Naive thymus-derived CD4-positive, alpha-beta T cell (primary cell): ENCODE measurements around the gene ODAD3. TPM values are rescaled to one million over a fixed set of nuclear protein-coding genes. Genes with fewer than 3 reads are reported as not detected.
A peak's percentile ranks its signal among the peaks of the same experiment; 100 is the strongest.

Experiments used
- ATAC-seq: fragments of 150-1000 bp; cut with Tn5 transposase; 2 replicates; pipeline ENCODE4 v1.10.0; 2021; ENCODE audit warnings: mild to moderate bottlenecking, moderate library complexity
- CTCF ChIA-PET: fragments of 350-600 bp; sonication (Branson Sonifier 250); formaldehyde crosslinking; loops from one replicate; lab custom pipeline; 2021; ENCODE audit warnings: antibody characterized with exemption; lab: Charles Lee
- POLR2A ChIA-PET: fragments of 350-600 bp; sonication (Branson Sonifier 250); formaldehyde crosslinking; loops from one replicate; lab custom pipeline; 2021; ENCODE audit warnings: antibody characterized with exemption, inconsistent platforms; lab: Charles Lee
- DNase-seq, 9 donors: peaks; one replicate each; pipeline versions ENCODE4 v3.0.0 to v3.0.0-alpha.2; 2020 to 2022; ENCODE audit warnings: mixed read lengths in 1 of 9
- H3K27ac ChIP-seq: one replicate; pipeline ENCODE4 v1.7.0; 2013; ENCODE audit warnings: mild to moderate bottlenecking, low read depth, low read length, moderate library complexity
- H3K27me3 ChIP-seq, 2 donors: one replicate each; pipeline ENCODE4 v1.7.0; 2013; ENCODE audit warnings: low read length in 2 of 2, mild to moderate bottlenecking in 2 of 2, moderate library complexity in 2 of 2; ENCODE audit not compliant: control insufficient read depth in 2 of 2, insufficient read depth in 2 of 2
- H3K36me3 ChIP-seq, 3 experiments: 1 replicate in 2 of 3; 2 replicates in 1 of 3; pipeline ENCODE4 v1.7.0; 2013; ENCODE audit warnings: low read length in 3 of 3, mild to moderate bottlenecking in 3 of 3, moderate library complexity in 1 of 3; ENCODE audit not compliant: insufficient read depth in 3 of 3, control insufficient read depth in 2 of 3
- H3K4me1 ChIP-seq, 2 donors: one replicate each; pipeline ENCODE4 v1.7.0; 2013; ENCODE audit warnings: low read length in 2 of 2, mild to moderate bottlenecking in 2 of 2, moderate library complexity in 1 of 2; ENCODE audit not compliant: control insufficient read depth in 2 of 2, insufficient read depth in 2 of 2
- H3K4me3 ChIP-seq: 2 replicates; pipeline ENCODE4 v1.7.0; 2013; ENCODE audit warnings: mild to moderate bottlenecking, low read length
- H3K9me3 ChIP-seq, 3 experiments: 1 replicate in 2 of 3; 2 replicates in 1 of 3; pipeline ENCODE4 v1.7.0; 2013; ENCODE audit warnings: low read length in 3 of 3; ENCODE audit not compliant: control insufficient read depth in 2 of 3
- H3K27ac Mint-ChIP-seq, 9 donors: one replicate each; pipeline ENCODE4 v1.8.0; 2020 to 2022; ENCODE audit warnings: mixed read lengths in 9 of 9, mild to moderate bottlenecking in 8 of 9, moderate library complexity in 5 of 9, inconsistent platforms in 2 of 9
- H3K27me3 Mint-ChIP-seq, 5 donors: one replicate each; pipeline ENCODE4 v1.8.0; 2021 to 2022; ENCODE audit warnings: mixed read lengths in 5 of 5, mild to moderate bottlenecking in 1 of 5
- H3K36me3 Mint-ChIP-seq, 5 donors: one replicate each; pipeline ENCODE4 v1.8.0; 2020 to 2022; ENCODE audit warnings: mixed read lengths in 5 of 5, mild to moderate bottlenecking in 3 of 5, inconsistent platforms in 1 of 5
- H3K4me1 Mint-ChIP-seq, 7 donors: one replicate each; pipeline ENCODE4 v1.8.0; 2020 to 2022; ENCODE audit warnings: mixed read lengths in 7 of 7, mild to moderate bottlenecking in 3 of 7, inconsistent platforms in 1 of 7
- H3K4me3 Mint-ChIP-seq, 10 donors: one replicate each; pipeline ENCODE4 v1.8.0; 2020 to 2022; ENCODE audit warnings: mild to moderate bottlenecking in 10 of 10, mixed read lengths in 10 of 10, moderate library complexity in 6 of 10, inconsistent platforms in 2 of 10
- H3K9me3 Mint-ChIP-seq, 11 donors: one replicate each; pipeline ENCODE4 v1.8.0; 2020 to 2022; ENCODE audit warnings: mixed read lengths in 11 of 11, mild to moderate bottlenecking in 4 of 11, inconsistent platforms in 1 of 11, moderate library complexity in 1 of 11
- intact Hi-C, 2 donors: fragments of 100-400 bp; cut with micrococcal nuclease; formaldehyde crosslinking; loops; one replicate each; pipeline ENCODE4 v1.15.1; 2023
- polyA plus RNA-seq, 2 donors: library from polyadenylated mRNA; unstranded; fragments of 300-500 nt; fragmentation: Illumina TruSeq; gene quantifications; one replicate each; pipeline ENCODE4 v1.2.3, GENCODE V29; 2021
- total RNA-seq, 6 experiments: library from RNA in 5 of 6; stranded (reverse) in 5 of 6; gene quantifications; 1 replicate in 5 of 6; 2 replicates in 1 of 6; pipeline ENCODE4 v1.2.3 and lab custom pipeline; 2021 to 2026

Gene ODAD3
- total and polyA plus RNA-seq, 7 experiments from 2014 or later = not detected

DNA sequence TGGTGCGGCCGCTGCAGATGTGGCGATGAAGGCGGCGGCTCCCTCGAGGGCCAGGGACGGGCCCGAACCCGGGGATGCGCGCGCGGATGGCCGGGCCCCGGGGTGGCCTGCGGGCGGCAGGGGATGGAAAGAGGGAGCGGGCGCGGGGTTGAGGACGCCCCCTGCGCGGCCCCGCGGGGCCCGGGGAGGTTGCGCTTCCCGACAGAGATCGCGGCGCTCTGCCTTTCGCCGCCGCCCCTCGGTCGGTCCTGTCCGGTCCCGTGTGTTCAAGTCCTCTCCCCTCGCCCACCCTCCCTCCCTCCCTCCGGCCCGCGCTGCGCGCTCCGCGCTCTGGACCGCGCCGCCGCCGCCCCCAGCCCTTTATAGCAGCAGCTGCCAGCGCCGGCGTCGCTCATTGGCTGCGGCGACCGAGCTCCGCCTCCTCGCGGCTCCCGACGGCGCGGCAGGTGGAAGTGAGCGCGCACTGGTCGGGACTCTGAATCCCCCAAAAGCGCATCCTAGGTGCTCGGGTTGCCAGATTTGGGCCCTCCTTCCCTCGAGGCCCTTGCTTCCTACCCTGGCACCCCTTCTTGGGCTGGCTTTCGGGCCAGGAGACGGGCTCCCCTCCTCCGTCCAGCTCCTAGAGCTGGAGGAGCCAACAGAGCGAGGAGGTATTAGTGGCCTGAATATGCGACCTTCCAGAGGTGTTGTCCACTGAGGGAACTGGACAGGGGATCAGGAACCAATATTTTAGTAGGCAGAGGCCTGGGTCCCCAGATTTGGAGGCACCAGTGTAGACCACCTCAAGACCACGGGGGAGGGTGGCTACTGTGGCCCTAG is 46.0 kb upstream of the ODAD3 start, which contains the start of gene ELAVL3:
ELAVL3 (minus strand) TSS at position 332 of the 819 bp plus-strand sequence. CDS start 438 bp downstream, outside the sequence.
- CTCF ChIA-PET = interaction anchor here (0.6 kb wide), 1 partner anchor 435 kb away, joined by 3 read pairs; no protein-coding TSS in a partner anchor

DNA sequence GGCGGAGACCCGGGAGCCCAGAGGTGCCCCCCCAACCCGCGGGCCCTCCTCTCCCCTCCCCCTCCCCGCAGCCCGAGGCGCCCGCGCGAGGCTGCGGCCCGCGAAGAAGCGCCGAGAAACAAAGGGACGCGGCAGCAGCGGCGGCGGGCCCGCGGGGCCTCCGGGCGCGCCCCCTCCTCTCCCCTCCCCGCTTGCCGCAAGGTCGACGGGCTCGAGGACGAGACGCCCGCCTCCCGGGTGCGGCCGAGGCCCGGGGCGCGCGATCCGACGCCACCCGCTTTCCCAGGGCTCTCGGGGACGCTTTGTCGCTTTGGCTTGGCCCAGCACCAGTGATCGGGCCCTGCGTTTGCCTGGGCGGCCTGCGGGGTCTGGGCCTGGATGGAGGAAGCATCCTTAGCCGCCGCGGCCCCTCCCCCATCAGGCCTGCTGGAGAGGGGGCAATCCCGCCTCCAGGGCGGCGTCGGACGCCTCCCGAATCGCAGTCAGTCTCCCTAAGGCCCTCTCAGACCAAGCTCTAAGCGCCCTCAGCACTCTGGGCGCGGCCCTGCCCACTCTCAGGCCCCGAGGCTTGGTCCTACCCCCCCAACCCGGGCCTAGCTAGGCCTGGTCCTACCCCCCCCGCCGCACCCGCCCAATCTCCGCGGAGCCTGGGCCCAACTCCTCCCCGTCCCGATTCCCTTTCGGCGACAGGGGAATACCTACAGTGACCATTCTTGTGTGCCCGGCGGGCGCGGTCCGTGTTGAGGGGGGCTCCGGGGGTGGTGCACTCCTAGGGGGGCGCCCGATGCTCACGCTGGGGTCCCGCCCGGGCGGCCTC is 45.2 kb upstream of the ODAD3 start:
- CTCF ChIA-PET = no interaction called here
- no peak overlapping the region for H3K27ac Mint-ChIP-seq
- peaks cover 0 to 4% (median 0%) of the 10 kb centered on the region in 3 experiments for H3K36me3 ChIP-seq
- H3K27me3 Mint-ChIP-seq = peaks cover 24 to 45% (median 31%) of the 10 kb centered on the region in 5 donors
- peaks cover 0 to 9% (median 5%) of the 10 kb centered on the region in 5 donors for H3K36me3 Mint-ChIP-seq
- POLR2A ChIA-PET = no interaction called here
- H3K4me1 ChIP-seq = peaks cover 15 to 20% of the 10 kb centered on the region in 2 donors
- no peak for DNase-seq
- no peak overlapping the region for H3K4me3 ChIP-seq
- peaks cover 8 to 17% of the 10 kb centered on the region in 2 donors for H3K27me3 ChIP-seq
- no peak overlapping the region for H3K27ac ChIP-seq
- no peaks in the 10 kb centered on the region for H3K9me3 ChIP-seq
- no peak overlapping the region for H3K4me3 Mint-ChIP-seq
- intact Hi-C loops = loop anchor here in 1 of 2 donors (5.0 kb wide), 2 partner anchors 188 to 323 kb away; partner anchors contain the start of gene SPC24
- no peaks in the 10 kb centered on the region for H3K9me3 Mint-ChIP-seq
- no peak for ATAC-seq
- peaks cover 12 to 22% (median 21%) of the 10 kb centered on the region in 7 donors for H3K4me1 Mint-ChIP-seq

More for the DNA sequence above, 46.0 kb upstream of the ODAD3 start, which contains the start of gene ELAVL3:
- ATAC-seq (no peak), DNase-seq (no peak)
- POLR2A ChIA-PET = interaction anchor here (1.2 kb wide), 1 partner anchor 48 kb away, joined by 3 read pairs; the partner anchor contains the start of gene ECSIT
- Mint-ChIP-seq H3K9me3 (no peaks in the 10 kb centered on the region), H3K27ac (peak within 1 kb of the TSS in 3 of 9 donors; percentile 19 to 78 (median 32)), H3K4me1 (peaks cover 12 to 24% (median 21%) of the 10 kb centered on the region in 7 donors), H3K4me3 (peak within 1 kb of the TSS; percentile 53 to 83 (median 70)), H3K36me3 (peaks cover 0 to 13% (median 11%) of the 10 kb centered on the region in 5 donors), H3K27me3 (peaks cover 25 to 45% (median 34%) of the 10 kb centered on the region in 5 donors)
- peaks cover 0 to 4% (median 0%) of the 10 kb centered on the region in 3 experiments for H3K36me3 ChIP-seq
- H3K9me3 ChIP-seq = no peaks in the 10 kb centered on the region
- no peak within 1 kb of the TSS for H3K27ac ChIP-seq
- H3K27me3 ChIP-seq = peaks cover 8 to 17% of the 10 kb centered on the region in 2 donors
- intact Hi-C loops = loop anchor here in 1 of 2 donors (5.0 kb wide), 2 partner anchors 189 to 324 kb away; partner anchors contain the start of gene SPC24
- peak within 1 kb of the TSS; percentile 19 for H3K4me3 ChIP-seq
- peaks cover 15 to 20% of the 10 kb centered on the region in 2 donors for H3K4me1 ChIP-seq

DNA sequence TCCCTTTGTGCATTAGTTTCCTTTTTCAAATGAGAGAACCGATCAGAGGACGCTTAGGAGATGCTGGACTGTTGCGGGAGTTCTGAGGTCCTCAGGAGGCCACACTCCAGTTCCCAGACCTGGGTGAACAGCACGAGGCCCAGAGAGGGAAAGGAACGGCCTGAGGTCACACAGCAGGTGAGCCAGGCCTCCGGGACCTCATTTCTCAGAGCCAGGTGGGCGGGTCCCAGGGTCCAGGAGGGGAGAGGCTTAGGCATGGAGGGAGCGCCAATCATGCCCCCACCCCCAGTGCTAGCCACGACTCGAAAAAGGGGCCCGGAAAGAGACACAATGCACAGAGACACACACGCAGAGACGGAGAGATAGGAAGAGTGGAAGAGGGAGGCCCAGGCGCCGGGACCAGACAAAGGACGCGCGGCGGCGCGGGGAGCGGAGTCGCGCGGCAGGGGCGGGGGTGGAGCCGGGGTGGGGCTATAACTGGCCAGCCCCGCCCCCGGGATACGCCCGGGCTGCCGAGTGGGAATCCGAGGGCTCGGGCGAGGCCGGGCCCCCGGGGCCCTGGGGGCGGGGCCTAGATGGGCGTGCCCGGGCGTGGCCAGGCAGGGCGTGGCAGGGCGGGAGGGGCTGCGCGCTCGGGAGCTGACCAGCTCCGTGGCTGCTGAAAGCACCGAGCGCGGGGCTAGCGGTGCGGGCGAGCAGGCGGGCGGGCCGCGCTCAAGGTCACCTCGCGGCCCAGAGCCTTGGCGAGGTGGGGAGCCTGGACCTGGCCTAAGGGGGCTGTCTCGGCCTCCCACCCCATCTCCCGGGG is 44.4 kb upstream of the ODAD3 start:
- peak in 2 of 9 donors; percentile 9 to 64 for DNase-seq
- H3K9me3 Mint-ChIP-seq = no peaks in the 10 kb centered on the region
- CTCF ChIA-PET = no interaction called here

DNA sequence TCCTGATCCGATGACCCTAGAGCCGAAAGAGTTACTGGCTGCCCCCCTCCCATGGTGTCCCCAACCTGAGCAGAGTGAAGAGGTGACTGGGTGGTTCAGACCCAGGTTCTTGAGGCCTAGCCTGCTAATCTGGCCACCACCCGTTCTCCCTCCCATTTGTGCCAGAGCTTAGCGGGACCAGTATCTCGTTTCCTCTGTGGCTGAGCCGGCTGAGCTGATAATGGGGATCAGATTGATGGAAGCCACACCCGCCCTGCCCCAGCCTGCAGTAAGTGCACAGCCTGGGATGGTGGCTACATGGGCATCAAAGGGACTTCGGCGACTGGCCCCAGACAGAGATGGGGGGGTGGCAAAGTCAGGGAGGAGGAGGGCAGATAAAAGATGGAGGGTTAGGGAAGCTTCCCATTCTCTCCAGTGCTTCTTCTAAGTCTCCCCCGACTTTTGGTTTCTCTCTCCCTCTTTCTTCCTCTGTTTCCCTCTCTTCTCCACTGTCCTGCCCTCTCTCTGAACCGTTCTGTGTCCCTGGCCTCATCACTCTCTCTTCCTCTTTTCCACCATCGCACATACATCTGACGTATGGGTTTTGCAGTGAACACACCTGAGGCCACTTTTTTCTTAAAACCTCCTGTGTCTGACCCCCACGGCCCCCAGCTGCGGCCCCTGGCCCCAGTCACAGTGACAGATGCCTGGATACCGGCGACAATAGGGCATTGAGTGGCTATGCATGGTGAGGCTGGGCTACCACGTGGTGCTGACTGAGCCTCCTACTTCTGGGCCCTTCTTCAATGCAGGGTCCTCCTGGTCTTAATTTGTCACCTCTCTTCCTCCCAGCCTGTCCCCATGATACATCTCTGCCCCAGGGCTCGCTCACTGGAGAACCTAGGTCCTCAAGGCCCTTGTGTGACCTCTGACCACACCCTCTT is 43.5 kb upstream of the ODAD3 start:
- peak overlapping the region in 1 of 9 donors; percentile 42 for H3K27ac Mint-ChIP-seq
- intact Hi-C loops = no loop called here
- CTCF ChIA-PET = no interaction called here

More for the DNA sequence above, 44.4 kb upstream of the ODAD3 start:
- Mint-ChIP-seq H3K4me1 (peaks cover 12 to 22% (median 21%) of the 10 kb centered on the region in 7 donors), H3K27ac (peak overlapping the region in 1 of 9 donors; percentile 19), H3K36me3 (peaks cover 0 to 7% (median 4%) of the 10 kb centered on the region in 5 donors), H3K27me3 (peaks cover 24 to 45% (median 29%) of the 10 kb centered on the region in 5 donors), H3K4me3 (peak overlapping the region in 7 of 10 donors; percentile 32 to 76 (median 47))
- POLR2A ChIA-PET = no interaction called here
- ATAC-seq = no peak
- intact Hi-C loops = no loop called here
- Histone ChIP-seq H3K4me1 (peaks cover 15 to 20% of the 10 kb centered on the region in 2 donors), H3K27ac (no peak overlapping the region), H3K27me3 (peaks cover 8 to 17% of the 10 kb centered on the region in 2 donors), H3K9me3 (no peaks in the 10 kb centered on the region), H3K4me3 (no peak overlapping the region), H3K36me3 (peaks cover 0 to 4% (median 0%) of the 10 kb centered on the region in 3 experiments)

DNA sequence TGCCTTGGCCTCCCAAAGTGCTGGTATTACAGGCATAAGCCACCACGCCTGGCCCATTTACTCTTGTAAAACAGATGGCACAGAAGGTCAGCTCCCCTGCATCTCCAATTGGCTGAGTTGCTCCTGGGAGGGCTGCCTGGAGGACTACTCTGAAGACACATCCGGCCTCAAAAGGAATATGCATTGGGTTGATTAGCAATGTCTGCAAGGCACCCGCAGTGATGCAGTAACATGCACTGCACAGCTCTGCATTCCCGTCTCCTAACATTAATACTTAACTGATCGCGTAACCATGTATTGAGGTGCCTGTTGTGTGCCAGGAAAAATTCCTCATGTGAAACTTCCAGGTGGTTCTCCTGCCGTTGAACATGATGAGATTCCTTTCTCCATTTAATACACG is 40.9 kb upstream of the ODAD3 start:
- intact Hi-C loops = no loop called here
- Mint-ChIP-seq H3K27me3 (peaks cover 9 to 40% (median 17%) of the 10 kb centered on the region in 5 donors), H3K27ac (no peak overlapping the region), H3K9me3 (no peaks in the 10 kb centered on the region), H3K4me3 (no peak overlapping the region), H3K4me1 (peaks cover 0 to 9% (median 4%) of the 10 kb centered on the region in 7 donors), H3K36me3 (no peaks in the 10 kb centered on the region)
- ChIA-PET CTCF (no interaction called here), POLR2A (no interaction called here)
- Histone ChIP-seq H3K4me3 (no peak overlapping the region), H3K27ac (no peak overlapping the region), H3K9me3 (no peaks in the 10 kb centered on the region), H3K36me3 (no peaks in the 10 kb centered on the region), H3K27me3 (peaks cover 0 to 3% of the 10 kb centered on the region in 2 donors), H3K4me1 (no peaks in the 10 kb centered on the region)
- ATAC-seq = no peak
- DNase-seq = no peak

More for the DNA sequence above, 43.5 kb upstream of the ODAD3 start:
- H3K4me1 ChIP-seq = peaks cover 15 to 20% of the 10 kb centered on the region in 2 donors
- peaks cover 24 to 48% (median 29%) of the 10 kb centered on the region in 5 donors for H3K27me3 Mint-ChIP-seq
- peaks cover 12 to 22% (median 20%) of the 10 kb centered on the region in 7 donors for H3K4me1 Mint-ChIP-seq
- H3K27ac ChIP-seq = no peak overlapping the region
- no peaks in the 10 kb centered on the region for H3K9me3 ChIP-seq
- peaks cover 8 to 17% of the 10 kb centered on the region in 2 donors for H3K27me3 ChIP-seq
- peaks cover 0 to 3% (median 0%) of the 10 kb centered on the region in 5 donors for H3K36me3 Mint-ChIP-seq
- H3K9me3 Mint-ChIP-seq = no peaks in the 10 kb centered on the region
- no peak for ATAC-seq
- POLR2A ChIA-PET = no interaction called here
- DNase-seq = no peak
- H3K36me3 ChIP-seq = no peaks in the 10 kb centered on the region
- peak overlapping the region in 6 of 10 donors; percentile 12 to 76 (median 44) for H3K4me3 Mint-ChIP-seq
- no peak overlapping the region for H3K4me3 ChIP-seq
